GM21367 (cell line): ENCODE measurements around the gene P3H3.

Source experiments
- ATAC-seq: cut with Tn5 transposase; IDR thresholded peaks from one replicate; pipeline ENCODE4 v1.9.1; 2021; ENCODE audit not compliant: unreplicated experiment

Gene P3H3

GRCh38 chr12:6796576-6796975 is 31.6 kb upstream of the P3H3 start:
- ATAC-seq = no peak

DNA sequence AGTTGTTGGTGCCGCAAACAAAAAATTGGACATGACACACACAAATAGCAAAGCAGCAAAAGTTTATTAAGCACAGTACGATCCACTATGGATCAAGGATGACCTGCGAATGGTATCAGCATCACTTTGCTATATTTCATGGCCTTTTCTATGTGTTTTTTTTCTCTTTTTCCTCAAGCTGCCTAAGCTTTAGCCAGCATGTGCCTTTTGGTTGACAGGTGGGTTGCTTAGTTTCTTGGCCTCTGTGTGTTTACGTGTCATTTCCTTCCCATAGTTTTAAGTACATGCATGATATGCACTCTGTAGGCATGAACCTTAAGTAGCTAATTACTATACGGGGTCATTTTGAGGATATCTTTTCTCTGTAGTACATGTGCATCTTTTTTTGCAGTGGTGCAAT is 29.1 kb upstream of the P3H3 start:
- no peak for ATAC-seq

GRCh38 chr12:6807170-6807569 is 21.0 kb upstream of the P3H3 start:
- ATAC-seq = no peak

GRCh38 chr12:6809056-6809455 is 19.2 kb upstream of the P3H3 start:
- ATAC-seq = no peak

GRCh38 chr12:6810758-6811157 is 17.4 kb upstream of the P3H3 start:
- ATAC-seq = no peak

DNA sequence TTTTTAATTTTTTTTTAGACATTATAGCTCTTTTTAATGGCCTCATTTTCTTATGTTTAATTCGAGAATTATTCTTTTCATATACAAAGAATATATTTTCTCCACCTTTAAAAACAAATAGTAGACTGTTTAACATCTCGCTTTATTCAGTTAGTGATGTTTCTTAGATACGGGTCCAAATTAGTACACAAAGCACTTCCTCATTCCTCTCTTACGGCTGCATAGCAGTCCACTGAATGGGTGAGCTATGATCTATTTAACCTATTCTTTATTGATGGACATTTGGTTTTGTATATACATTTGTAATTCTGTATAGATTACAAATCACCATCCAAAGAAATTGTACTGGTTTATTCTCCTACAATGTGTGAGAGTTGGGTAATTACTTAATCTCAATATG is 14.8 kb upstream of the P3H3 start:
- no peak for ATAC-seq

GRCh38 chr12:6816598-6816997 is 11.6 kb upstream of the P3H3 start:
- no peak for ATAC-seq

DNA sequence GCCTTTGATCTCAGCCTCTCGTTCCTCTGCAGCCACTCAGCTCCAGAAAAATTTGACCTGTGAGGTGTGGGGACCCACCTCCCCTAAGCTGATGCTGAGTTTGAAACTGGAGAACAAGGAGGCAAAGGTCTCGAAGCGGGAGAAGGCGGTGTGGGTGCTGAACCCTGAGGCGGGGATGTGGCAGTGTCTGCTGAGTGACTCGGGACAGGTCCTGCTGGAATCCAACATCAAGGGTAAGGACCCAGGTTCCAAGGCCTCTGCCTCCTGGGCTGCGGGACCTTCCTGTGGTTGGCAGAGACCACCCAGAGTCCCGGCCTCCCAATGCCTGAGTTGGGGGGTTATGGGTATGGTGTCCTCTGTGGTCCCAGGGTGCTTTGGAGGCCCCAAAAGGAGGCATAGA is 11.1 kb upstream of the P3H3 start:
- no peak for ATAC-seq

DNA sequence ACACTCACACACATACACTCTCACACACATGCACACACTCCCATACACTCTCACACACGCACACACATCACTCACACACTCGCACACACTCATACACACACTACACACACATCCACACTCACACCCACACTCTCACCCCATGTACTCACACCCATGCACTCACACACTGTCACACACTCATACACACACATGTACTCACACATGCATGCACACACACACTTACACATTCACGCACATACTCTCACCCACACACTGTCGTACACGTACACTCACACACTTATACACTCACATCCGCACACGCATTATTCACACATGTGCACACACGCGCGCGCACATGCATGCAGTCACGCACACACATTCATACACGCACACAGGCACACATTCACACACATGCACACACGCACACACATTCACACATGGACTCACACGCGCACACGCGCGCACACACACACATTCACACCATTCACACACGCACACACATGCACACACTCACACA is 10.5 kb upstream of the P3H3 start:
- ATAC-seq = no peak

- ATAC-seq = no peak
Measured at GRCh38 chr12:6818222-6818621, 10.0 kb upstream of the P3H3 start.

- no peak for ATAC-seq
Measured at GRCh38 chr12:6818645-6819044, 9.6 kb upstream of the P3H3 start.

- ATAC-seq = no peak
Measured at GRCh38 chr12:6819106-6820030, 8.8 kb upstream of the P3H3 start.

GRCh38 chr12:6820166-6820565 is 8.0 kb upstream of the P3H3 start:
- no peak for ATAC-seq

DNA sequence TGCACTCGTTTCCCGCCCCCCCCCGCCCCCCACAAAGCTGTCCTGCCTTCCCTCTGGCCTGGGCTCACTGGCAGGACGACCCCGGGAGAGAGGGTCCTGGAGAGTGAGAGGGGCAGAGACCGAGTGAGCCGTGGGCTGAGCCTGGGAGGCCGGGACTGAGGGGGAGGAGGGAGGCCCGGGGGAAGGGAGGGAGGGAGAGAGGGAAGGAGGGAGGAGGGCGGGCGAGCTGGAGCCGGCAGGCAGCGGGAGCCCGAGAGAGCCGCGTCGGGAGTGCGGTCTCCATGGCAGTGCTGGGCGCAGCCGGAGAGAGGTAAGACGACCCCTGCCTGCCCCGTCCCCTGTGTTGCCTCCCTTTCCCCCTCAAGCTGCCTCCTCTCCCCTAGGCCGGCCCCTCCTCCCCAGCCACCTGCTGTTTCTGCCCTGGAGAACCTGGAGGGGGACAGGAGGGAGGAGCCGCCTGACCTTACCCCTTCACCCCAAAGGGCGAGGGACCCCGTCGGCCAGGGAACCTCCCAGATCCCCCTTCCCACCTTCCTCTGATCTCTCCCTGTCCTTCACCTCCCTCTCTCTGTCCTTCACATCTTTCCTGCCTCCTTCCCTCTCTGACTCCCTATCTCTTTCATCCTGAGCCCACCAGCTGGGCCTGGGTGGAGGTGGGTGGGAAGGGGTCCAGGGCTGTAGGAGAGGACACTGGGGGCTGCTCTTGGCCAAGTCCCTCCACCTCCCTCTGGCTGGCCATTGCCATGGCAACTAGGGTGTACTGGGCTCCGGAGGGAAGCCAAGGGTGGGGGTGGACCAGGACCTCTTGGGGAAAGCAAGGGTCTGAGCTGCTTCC is 6.4 kb upstream of the P3H3 start, which contains the start of gene GPR162:
Gene GPR162, plus strand, starts transcription at position 231 of the 835 bp plus-strand sequence. CDS start 2,078 bp downstream, outside the sequence.
- no peak for ATAC-seq

DNA sequence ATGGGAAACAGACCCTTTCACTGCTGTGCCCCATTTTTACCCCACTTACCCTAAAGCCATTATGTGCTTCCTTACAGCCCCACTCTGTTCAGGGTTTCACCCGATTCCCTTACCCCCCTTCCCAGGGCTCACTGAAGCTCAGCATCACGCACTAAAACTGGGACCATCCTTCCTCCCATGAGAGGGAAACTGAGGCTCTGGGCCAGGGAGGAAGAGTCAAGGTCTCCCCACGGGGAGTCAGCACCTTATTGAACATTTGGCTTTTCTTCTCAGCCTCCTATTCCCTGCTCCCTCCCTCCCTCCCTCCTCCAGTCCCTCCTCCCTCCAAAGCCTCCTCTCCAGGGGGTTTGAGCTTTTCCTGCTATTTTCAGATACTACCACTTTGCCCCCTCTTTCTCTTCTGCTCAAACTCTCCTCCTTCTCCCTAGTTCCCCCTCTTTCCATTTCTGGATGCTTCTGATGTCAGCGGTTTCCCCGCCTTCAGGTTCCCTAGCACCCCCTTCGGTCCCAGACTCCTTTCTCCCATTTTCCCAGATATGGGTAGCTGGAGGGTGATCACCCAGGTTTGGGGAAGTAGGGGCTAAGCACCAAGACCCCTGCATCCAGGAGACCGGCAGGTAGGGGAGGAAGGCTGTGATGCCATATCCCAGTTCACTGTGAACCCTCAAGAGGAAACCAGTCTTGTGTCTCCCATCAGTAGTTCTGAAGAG is 5.6 kb upstream of the P3H3 start:
- no peak for ATAC-seq

DNA sequence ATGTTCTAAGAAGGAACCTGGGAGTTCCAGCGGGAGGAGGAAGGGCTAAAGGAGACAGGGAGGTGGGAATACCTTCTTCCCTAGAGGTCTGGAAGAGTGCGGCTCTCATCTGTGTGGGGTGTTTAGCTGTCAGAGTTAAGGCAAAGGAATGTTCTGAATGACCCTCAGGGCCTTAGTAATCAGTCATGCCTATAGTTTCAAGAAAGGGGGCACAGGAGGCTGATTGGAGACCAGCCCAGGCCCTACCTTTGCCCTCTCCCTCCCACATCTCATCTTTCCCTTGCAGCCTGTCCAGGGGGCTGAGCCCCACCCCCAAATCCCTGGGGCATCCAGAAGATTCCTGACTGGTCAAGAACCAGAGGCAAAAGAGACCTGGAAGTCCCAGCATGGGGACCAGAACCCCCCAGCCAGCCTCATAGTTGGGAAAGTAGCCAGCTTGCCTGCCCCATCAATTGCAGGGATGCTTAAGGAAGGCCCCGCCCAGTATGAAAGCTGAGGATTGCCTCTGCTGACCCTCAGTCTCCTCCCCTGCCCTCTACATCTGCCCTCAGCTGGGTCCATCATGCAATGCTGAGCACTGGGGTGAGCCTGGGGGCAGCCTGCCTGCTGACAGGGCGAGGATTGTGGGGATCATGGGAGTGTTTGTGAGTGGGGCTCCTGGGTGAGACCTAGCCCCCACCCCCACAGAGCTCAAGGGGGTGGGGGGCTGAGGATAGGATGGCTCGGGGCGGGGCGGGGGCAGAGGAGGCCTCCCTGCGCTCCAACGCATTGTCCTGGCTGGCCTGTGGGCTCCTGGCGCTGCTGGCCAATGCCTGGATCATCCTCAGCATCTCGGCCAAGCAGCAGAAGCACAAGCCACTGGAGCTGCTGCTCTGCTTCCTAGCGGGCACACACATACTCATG is 4.8 kb upstream of the P3H3 start:
- ATAC-seq = no peak

- ATAC-seq = no peak
Measured at GRCh38 chr12:6824085-6824775, 4.0 kb upstream of the P3H3 start.

- no peak for ATAC-seq
Measured at GRCh38 chr12:6824901-6825381, 3.3 kb upstream of the P3H3 start.

- no peak for ATAC-seq
Measured at GRCh38 chr12:6825398-6826124, 2.6 kb upstream of the P3H3 start.
